GM12875 (cell line): ENCODE measurements around the gene SPRR5.

Experiments
- H3K4me3 ChIP-seq: one replicate; pipeline ENCODE4 v1.5.1; 2011; ENCODE audit warnings: low read depth, low read length, control low read depth
- TF ChIP-seq, protein P1 (sequence below): IDR thresholded peaks from 2 replicates; pipeline ENCODE4 v1.5.1; 2011; ENCODE audit warnings: low read depth, mild to moderate bottlenecking, control low read depth, inconsistent platforms, low read length, moderate library complexity, borderline replicate concordance; ENCODE audit not compliant: insufficient read depth

The SPRR5 gene

DNA sequence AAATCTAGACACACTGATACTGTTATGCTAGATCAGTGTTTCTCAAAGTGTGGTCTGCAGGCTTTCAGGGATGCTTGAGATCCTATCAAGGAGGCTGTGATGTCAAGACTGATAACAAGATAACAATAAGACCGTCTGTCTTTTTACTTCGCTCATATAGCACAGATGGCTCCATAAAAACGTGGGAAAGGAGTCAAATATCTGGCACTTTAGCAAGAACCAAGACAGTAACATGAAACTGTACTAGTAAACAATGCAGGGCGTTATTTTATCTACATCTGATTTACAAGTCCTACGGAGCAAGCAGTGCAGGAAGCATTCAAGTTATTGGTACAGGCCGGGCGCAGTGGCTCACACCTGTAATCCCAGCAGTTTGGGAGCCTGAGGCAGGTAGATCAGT, 50.9 kb downstream of the SPRR5 start:
- TF ChIP-seq, protein P1, sequence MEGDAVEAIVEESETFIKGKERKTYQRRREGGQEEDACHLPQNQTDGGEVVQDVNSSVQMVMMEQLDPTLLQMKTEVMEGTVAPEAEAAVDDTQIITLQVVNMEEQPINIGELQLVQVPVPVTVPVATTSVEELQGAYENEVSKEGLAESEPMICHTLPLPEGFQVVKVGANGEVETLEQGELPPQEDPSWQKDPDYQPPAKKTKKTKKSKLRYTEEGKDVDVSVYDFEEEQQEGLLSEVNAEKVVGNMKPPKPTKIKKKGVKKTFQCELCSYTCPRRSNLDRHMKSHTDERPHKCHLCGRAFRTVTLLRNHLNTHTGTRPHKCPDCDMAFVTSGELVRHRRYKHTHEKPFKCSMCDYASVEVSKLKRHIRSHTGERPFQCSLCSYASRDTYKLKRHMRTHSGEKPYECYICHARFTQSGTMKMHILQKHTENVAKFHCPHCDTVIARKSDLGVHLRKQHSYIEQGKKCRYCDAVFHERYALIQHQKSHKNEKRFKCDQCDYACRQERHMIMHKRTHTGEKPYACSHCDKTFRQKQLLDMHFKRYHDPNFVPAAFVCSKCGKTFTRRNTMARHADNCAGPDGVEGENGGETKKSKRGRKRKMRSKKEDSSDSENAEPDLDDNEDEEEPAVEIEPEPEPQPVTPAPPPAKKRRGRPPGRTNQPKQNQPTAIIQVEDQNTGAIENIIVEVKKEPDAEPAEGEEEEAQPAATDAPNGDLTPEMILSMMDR = no peak

DNA sequence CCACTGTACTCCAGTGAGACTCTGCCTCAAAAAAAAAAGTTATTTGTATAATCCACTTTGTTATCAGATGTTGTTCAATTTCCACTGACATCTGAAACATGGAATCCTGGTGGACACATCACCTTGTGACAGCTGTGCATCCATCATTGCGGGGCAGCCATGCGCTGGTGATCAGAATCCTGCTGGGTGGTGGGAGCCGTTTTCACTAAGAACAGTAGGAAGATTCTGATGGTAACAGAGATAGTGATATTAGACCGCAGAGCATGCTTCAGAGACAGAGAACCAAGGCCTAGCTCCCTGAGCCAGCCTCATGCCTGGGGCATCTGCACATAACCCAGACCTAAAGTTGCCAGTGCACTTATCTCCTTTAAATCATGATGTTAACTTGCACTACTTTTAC, 51.5 kb downstream of the SPRR5 start:
- TF ChIP-seq, protein P1 = no peak
- H3K4me3 ChIP-seq = no peak overlapping the region

More for the DNA sequence above, 50.9 kb downstream of the SPRR5 start:
- no peak overlapping the region for H3K4me3 ChIP-seq
